SK-N-SH (cell line): ENCODE data around the gene IMPDH1.

Experiments used
- CTCF ChIP-seq: fragments of 200-600 bp; sonication (generic); IDR thresholded peaks from 2 replicates; pipeline ENCODE4 v1.6.1; 2017; ENCODE audit warnings: antibody characterized with exemption, mild to moderate bottlenecking, moderate library complexity
- SMC3 ChIP-seq: IDR thresholded peaks from 2 replicates; pipeline ENCODE4 v1.6.1; 2012; ENCODE audit warnings: low read depth, low read length, improper control_type of control experiment
- USF2 ChIP-seq: fragments of 150-350 bp; IDR thresholded peaks from 2 replicates; pipeline ENCODE4 v1.6.1; 2017; ENCODE audit warnings: antibody characterized with exemption, low read length, low read depth, borderline replicate concordance
- YY1 ChIP-seq: IDR thresholded peaks from 2 replicates; pipeline ENCODE4 v1.4.0; 2012; ENCODE audit warnings: low read depth, mild to moderate bottlenecking

- TF ChIP-seq SMC3 (no peak), YY1 (no peak), USF2 (no peak), CTCF (no peak)
Measured at GRCh38 chr7:128405471-128406313, 4.1 kb downstream of the IMPDH1 start.
